T-helper 1 cell treated with Interleukin-12 subunit alpha and Interleukin-12 subunit beta and Interleukin-4 antibody, amounts not matched to agents 30 μg/mL and 1 μg/mL, for 36 hours (primary cell): ENCODE data around the gene ACTBL2.
"Not testable (repeated sequence)": the region's sequence is repeated elsewhere in the genome, so short reads cannot be mapped to it uniquely, and the experiment has no call there.

Experiments used
- H3K27ac Mint-ChIP-seq: one replicate; pipeline ENCODE4 v1.8.0; 2021; ENCODE audit warnings: mild to moderate bottlenecking, mixed read lengths
- H3K27me3 Mint-ChIP-seq: one replicate; pipeline ENCODE4 v1.8.0; 2021; ENCODE audit warnings: low read depth, mixed read lengths
- H3K36me3 Mint-ChIP-seq: one replicate; pipeline ENCODE4 v1.8.0; 2021; ENCODE audit warnings: low read depth, mixed read lengths
- H3K4me1 Mint-ChIP-seq: one replicate; pipeline ENCODE4 v1.8.0; 2021; ENCODE audit warnings: low read depth, mixed read lengths
- H3K4me3 Mint-ChIP-seq: one replicate; pipeline ENCODE4 v1.8.0; 2021; ENCODE audit warnings: mild to moderate bottlenecking, moderate library complexity, mixed read lengths
- H3K9me3 Mint-ChIP-seq: one replicate; pipeline ENCODE4 v1.8.0; 2021; ENCODE audit warnings: mixed read lengths

ACTBL2 gene

GRCh38 chr5:57482671-57483106 is at the start of gene ACTBL2:
ACTBL2 (minus strand) TSS chr5:57482811; CDS start chr5:57482707, 104 bp downstream.
- Mint-ChIP-seq H3K27me3 (no peaks in the 10 kb centered on the region), H3K4me1 (no peaks in the 10 kb centered on the region), H3K4me3 (no peak within 1 kb of the TSS), H3K27ac (no peak within 1 kb of the TSS), H3K36me3 (no peaks in the 10 kb centered on the region), H3K9me3 (no peaks in the 10 kb centered on the region)

- Mint-ChIP-seq H3K4me3 (no peak overlapping the region), H3K27me3 (peaks cover 9% of the 10 kb centered on the region), H3K27ac (no peak overlapping the region), H3K36me3 (no peaks in the 10 kb centered on the region), H3K9me3 (no peaks in the 10 kb centered on the region), H3K4me1 (no peaks in the 10 kb centered on the region)
Measured at GRCh38 chr5:57531333-57531732, 48.7 kb upstream of the ACTBL2 start.

DNA sequence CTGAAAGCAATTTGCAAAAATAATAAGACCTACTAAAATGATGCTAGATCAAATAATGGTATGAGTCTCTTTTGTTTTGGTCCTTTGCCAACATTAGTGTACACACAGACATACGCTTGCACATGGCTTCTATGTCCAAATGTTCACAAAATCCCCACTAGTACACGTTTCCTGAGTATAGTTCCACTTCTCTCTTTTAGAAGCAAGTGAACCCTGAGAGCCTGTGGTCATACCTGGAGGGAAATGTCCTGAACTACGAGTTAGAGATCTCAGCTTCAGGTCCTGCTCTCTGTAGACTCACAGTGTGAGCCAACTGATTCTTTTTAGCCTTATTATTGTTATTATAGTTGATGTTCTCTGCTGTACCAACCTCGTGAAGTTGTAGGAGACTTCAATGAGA is 47.3 kb upstream of the ACTBL2 start:
- Mint-ChIP-seq H3K27ac (no peak overlapping the region), H3K4me1 (no peaks in the 10 kb centered on the region), H3K36me3 (no peaks in the 10 kb centered on the region), H3K9me3 (no peaks in the 10 kb centered on the region), H3K4me3 (no peak overlapping the region), H3K27me3 (peaks cover 9% of the 10 kb centered on the region)

- H3K4me1 Mint-ChIP-seq, result no peaks in the 10 kb centered on the region
Measured at GRCh38 chr5:57527870-57528269, 45.3 kb upstream of the ACTBL2 start.

DNA sequence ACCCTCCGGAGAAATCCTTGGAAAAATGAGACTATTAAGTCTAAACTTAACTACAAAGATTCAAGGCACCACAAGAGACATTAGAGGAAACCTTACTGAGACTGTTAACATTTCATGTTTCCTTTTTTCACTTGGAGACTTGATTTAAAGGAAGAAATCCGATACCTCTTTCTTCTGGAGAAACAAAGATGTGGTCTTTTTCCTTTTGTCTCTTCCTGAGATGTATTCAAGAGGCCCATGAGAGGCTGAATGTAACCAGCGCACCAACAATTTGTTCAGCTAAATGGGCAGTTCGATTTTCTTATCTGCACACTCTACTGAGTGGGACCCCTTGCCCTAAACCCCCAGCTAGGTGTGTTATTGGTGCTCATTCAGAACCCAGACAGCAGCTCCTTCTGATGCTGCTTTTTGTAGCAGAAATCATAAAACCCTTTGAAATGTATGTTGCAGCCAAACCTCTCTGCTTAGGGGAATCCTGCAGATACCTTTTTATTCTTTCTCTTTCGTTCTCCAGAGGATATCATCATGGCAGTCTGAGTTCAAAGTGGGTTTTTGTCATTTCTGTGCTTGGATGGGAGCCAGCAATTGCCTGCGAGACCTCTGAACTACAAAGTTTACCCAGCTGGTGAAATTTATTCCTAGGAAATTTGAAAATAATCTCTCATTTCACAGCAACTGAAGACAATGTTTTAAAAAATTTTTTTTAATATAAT is 41.9 kb upstream of the ACTBL2 start:
- H3K27me3 Mint-ChIP-seq, result peaks cover 9% of the 10 kb centered on the region
- peaks cover 3% of the 10 kb centered on the region for H3K9me3 Mint-ChIP-seq
- no peaks in the 10 kb centered on the region for H3K4me1 Mint-ChIP-seq
- H3K4me3 Mint-ChIP-seq, result no peak overlapping the region
- H3K27ac Mint-ChIP-seq, result no peak overlapping the region
- no peaks in the 10 kb centered on the region for H3K36me3 Mint-ChIP-seq

More at GRCh38 chr5:57527870-57528269, 45.3 kb upstream of the ACTBL2 start:
- Mint-ChIP-seq H3K27me3 (peaks cover 9% of the 10 kb centered on the region), H3K9me3 (no peaks in the 10 kb centered on the region), H3K36me3 (no peaks in the 10 kb centered on the region), H3K4me3 (no peak overlapping the region), H3K27ac (no peak overlapping the region)

- not testable (repeated sequence) for H3K4me1 Mint-ChIP-seq, H3K27ac Mint-ChIP-seq, H3K36me3 Mint-ChIP-seq, H3K4me3 Mint-ChIP-seq, H3K27me3 Mint-ChIP-seq, H3K9me3 Mint-ChIP-seq
Measured at GRCh38 chr5:57522477-57522876, 39.9 kb upstream of the ACTBL2 start.

- not testable (repeated sequence) for H3K36me3 Mint-ChIP-seq, H3K9me3 Mint-ChIP-seq, H3K27ac Mint-ChIP-seq, H3K27me3 Mint-ChIP-seq, H3K4me3 Mint-ChIP-seq, H3K4me1 Mint-ChIP-seq
Measured at GRCh38 chr5:57518415-57518814, 35.8 kb upstream of the ACTBL2 start.

DNA sequence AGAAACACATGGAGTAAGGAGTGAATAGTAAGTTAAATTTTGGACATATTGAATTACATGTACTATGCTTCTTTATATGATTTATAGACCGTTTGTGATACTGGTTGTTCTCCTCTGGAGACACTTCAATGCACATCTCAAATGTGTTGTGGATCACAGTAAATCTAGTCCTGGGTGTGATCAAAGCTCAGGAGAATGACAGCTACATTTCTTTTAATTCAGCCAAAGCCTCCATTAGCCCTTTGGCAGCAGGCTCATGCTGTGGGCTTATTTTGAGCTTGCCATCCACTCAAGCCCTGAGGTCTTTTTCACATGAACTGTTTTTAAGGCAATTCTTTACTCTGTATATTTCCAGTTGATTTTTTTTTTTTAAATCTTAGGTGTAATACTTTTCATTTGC is 34.6 kb upstream of the ACTBL2 start:
- no peak overlapping the region for H3K4me3 Mint-ChIP-seq
- H3K27ac Mint-ChIP-seq, result no peak overlapping the region
- peaks cover 3% of the 10 kb centered on the region for H3K9me3 Mint-ChIP-seq
- no peaks in the 10 kb centered on the region for H3K27me3 Mint-ChIP-seq
- no peaks in the 10 kb centered on the region for H3K36me3 Mint-ChIP-seq
- peaks cover 2% of the 10 kb centered on the region for H3K4me1 Mint-ChIP-seq

DNA sequence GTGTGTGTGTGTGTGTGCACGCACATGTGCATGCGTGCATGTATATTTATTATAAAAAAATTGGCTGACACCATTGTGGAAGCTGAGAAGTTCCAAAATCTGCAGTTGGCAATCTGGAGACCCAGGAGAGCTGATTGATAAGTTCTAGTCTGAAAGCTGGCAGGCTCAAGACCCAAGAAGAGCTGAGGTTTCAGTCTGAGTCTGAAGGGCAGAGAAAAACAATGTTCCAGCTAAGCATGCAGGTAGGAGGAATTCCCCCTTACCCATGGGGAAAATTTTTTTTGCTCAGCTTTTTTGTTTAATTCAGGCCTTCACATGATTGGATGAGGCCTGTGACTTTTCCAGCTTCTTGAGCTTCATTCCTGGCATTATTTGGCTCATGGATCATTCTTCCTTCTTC is 31.2 kb upstream of the ACTBL2 start:
- H3K36me3 Mint-ChIP-seq, result no peaks in the 10 kb centered on the region
- H3K27me3 Mint-ChIP-seq, result peaks cover 9% of the 10 kb centered on the region
- H3K9me3 Mint-ChIP-seq, result no peaks in the 10 kb centered on the region
- no peak overlapping the region for H3K4me3 Mint-ChIP-seq
- H3K4me1 Mint-ChIP-seq, result peaks cover 2% of the 10 kb centered on the region
- no peak overlapping the region for H3K27ac Mint-ChIP-seq

DNA sequence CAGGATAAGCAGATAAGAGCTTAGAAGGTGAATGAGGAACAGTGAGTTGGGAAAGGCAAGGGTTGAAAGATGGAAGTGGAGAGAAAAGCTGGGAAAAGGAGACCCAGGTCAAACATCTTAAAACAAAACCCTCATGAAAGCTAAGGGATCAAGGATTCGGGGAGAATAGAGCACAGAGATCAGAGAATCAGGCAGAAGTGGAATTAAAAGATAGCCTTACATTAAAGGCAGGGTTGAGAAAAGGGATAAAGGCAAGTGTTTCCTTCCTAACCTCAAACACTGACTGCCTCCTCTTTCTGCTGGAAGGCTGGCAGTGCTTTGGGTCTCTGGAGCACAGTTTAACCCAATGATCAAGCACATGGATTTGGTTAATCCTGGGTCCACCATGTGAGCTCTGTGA is 28.7 kb upstream of the ACTBL2 start:
- Mint-ChIP-seq H3K4me3 (no peak overlapping the region), H3K9me3 (no peaks in the 10 kb centered on the region), H3K4me1 (peaks cover 2% of the 10 kb centered on the region), H3K27ac (no peak overlapping the region), H3K27me3 (peaks cover 9% of the 10 kb centered on the region), H3K36me3 (no peaks in the 10 kb centered on the region)

- Mint-ChIP-seq H3K4me3 (no peak overlapping the region), H3K36me3 (no peaks in the 10 kb centered on the region), H3K27me3 (peaks cover 12% of the 10 kb centered on the region), H3K4me1 (no peaks in the 10 kb centered on the region), H3K9me3 (no peaks in the 10 kb centered on the region), H3K27ac (no peak overlapping the region)
Measured at GRCh38 chr5:57509501-57510260, 27.1 kb upstream of the ACTBL2 start.

GRCh38 chr5:57508211-57508610 is 25.6 kb upstream of the ACTBL2 start:
- peaks cover 12% of the 10 kb centered on the region for H3K27me3 Mint-ChIP-seq
- no peaks in the 10 kb centered on the region for H3K9me3 Mint-ChIP-seq
- H3K4me3 Mint-ChIP-seq, result no peak overlapping the region
- no peak overlapping the region for H3K27ac Mint-ChIP-seq
- H3K4me1 Mint-ChIP-seq, result no peaks in the 10 kb centered on the region
- no peaks in the 10 kb centered on the region for H3K36me3 Mint-ChIP-seq

GRCh38 chr5:57505272-57506200 is 22.9 kb upstream of the ACTBL2 start:
- no peaks in the 10 kb centered on the region for H3K9me3 Mint-ChIP-seq
- H3K4me3 Mint-ChIP-seq, result no peak overlapping the region
- peaks cover 5% of the 10 kb centered on the region for H3K4me1 Mint-ChIP-seq
- H3K27ac Mint-ChIP-seq, result no peak overlapping the region
- H3K27me3 Mint-ChIP-seq, result peaks cover 4% of the 10 kb centered on the region
- H3K36me3 Mint-ChIP-seq, result no peaks in the 10 kb centered on the region

- H3K9me3 Mint-ChIP-seq, result no peaks in the 10 kb centered on the region
- H3K4me1 Mint-ChIP-seq, result peaks cover 8% of the 10 kb centered on the region
- no peak overlapping the region for H3K4me3 Mint-ChIP-seq
- no peak overlapping the region for H3K27ac Mint-ChIP-seq
- H3K27me3 Mint-ChIP-seq, result peaks cover 3% of the 10 kb centered on the region
- no peaks in the 10 kb centered on the region for H3K36me3 Mint-ChIP-seq
Measured at GRCh38 chr5:57504357-57504756, 21.7 kb upstream of the ACTBL2 start.
